IPS-20b (cell line): Measurements from ENCODE around the gene DPRX.
"Not testable (repeated sequence)": the region's sequence is repeated elsewhere in the genome, so short reads cannot be mapped to it uniquely, and the experiment has no call there.

Experiments
- H3K27ac ChIP-seq: one replicate; pipeline ENCODE4 v1.5.1; 2013; ENCODE audit warnings: low read length
- H3K27me3 ChIP-seq: 2 replicates; pipeline ENCODE4 v1.6.1; 2013; ENCODE audit warnings: mild to moderate bottlenecking, low read length, inconsistent platforms; ENCODE audit not compliant: insufficient read depth
- H3K36me3 ChIP-seq: 2 replicates; pipeline ENCODE4 v1.6.1; 2013; ENCODE audit warnings: low read depth, mild to moderate bottlenecking, inconsistent platforms, low read length, moderate library complexity; ENCODE audit not compliant: insufficient read depth
- H3K4me1 ChIP-seq: 2 replicates; pipeline ENCODE4 v1.6.1; 2013; ENCODE audit warnings: mild to moderate bottlenecking, control low read depth, inconsistent platforms, low read length, moderate library complexity; ENCODE audit not compliant: insufficient read depth
- H3K4me3 ChIP-seq: 2 replicates; pipeline ENCODE4 v1.5.1; 2013; ENCODE audit warnings: mild to moderate bottlenecking, low read length, inconsistent platforms
- H3K9ac ChIP-seq: 2 replicates; pipeline ENCODE4 v1.6.1; 2013; ENCODE audit warnings: low read depth, mild to moderate bottlenecking, inconsistent platforms, low read length, moderate library complexity
- H3K9me3 ChIP-seq: 2 replicates; pipeline ENCODE4 v1.6.1; 2013; ENCODE audit warnings: mild to moderate bottlenecking, low read depth, low read length, inconsistent platforms; ENCODE audit not compliant: insufficient read depth

Gene DPRX

DNA sequence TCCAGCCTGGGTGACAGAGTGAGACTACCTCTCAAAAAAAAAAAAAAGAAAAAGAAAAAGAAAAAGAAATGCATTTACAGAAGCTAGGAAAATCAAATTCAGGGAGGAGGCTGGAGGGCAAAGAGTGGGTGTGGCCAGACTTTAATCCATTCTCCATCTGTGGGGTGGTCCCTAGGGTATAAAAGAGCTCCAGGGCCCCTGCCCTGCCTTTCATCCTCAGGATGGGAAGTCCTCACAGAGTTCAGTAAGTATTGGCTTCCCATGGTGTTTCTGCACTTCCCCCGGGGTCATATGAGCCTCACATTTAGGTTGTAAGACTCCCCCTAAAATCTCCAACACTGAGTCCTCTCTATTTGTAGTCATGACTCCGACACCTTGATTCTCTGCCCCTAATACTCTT is 33.0 kb downstream of the DPRX start:
- H3K9ac ChIP-seq, result no peak overlapping the region
- H3K27ac ChIP-seq, result no peak overlapping the region
- peaks cover 24% of the 10 kb centered on the region for H3K4me1 ChIP-seq
- H3K4me3 ChIP-seq, result no peak overlapping the region
- H3K36me3 ChIP-seq, result no peaks in the 10 kb centered on the region
- no peaks in the 10 kb centered on the region for H3K27me3 ChIP-seq
- no peaks in the 10 kb centered on the region for H3K9me3 ChIP-seq

DNA sequence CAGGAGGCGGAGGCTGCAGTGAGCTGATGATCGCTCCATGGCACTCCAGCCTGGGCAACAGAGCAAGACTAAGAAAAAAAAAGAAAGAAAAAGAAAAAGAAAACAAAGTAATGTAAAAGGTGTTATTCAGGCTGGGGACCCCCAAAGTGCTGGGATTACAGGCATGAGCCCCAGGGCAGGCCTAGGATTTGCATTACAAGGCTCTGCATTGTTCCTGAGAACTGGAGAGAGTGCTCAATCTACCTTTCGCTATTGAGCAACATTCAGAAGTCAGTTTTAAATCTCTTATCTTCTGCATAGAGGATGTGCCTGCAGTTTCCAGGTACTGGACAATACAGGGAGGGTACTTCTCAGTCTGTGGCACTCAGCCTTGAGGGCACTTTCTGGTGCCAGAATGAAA is 34.5 kb downstream of the DPRX start:
- H3K9ac ChIP-seq, H3K36me3 ChIP-seq, H3K9me3 ChIP-seq, H3K4me3 ChIP-seq, H3K27me3 ChIP-seq, H3K27ac ChIP-seq: not testable (repeated sequence)
- peaks cover 16% of the 10 kb centered on the region for H3K4me1 ChIP-seq

DNA sequence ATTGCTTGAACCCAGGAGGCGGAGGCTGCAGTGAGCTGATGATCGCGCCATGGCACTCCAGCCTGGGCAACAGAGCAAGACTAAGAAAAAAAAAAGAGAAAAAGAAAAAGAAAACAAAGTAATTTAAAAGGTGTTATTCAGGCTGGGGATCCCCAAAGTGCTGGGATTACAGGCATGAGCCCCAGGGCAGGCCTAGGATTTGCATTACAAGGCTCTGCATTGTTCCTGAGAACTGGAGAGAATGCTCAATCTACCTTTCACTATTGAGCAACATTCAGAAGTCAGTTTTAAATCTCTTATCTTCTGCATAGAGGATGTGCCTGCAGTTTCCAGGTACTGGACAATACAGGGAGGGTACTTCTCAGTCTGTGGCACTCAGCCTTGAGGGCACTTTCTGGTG is 37.0 kb downstream of the DPRX start:
- not testable (repeated sequence) for H3K9me3 ChIP-seq, H3K27me3 ChIP-seq, H3K27ac ChIP-seq, H3K36me3 ChIP-seq, H3K4me3 ChIP-seq, H3K9ac ChIP-seq
- H3K4me1 ChIP-seq, result peaks cover 12% of the 10 kb centered on the region

DNA sequence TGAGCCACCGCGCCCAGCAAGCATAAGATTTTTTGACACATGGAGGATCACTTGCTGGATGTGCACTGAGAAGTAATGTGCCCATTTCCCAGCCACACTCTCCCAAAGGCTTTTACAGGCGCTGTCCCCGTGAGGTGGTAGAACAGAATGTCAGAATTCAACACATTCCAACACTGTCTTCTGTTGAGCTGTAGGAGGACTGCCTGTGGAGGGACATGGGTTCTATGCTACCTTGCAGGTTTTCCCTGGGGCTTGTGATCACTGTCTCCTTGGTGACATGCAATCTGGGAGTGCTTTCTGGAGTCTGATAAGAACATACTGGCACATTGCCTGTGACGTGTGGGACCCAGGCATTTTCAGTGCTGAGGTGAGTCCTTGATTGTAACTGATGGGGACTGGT is 38.5 kb downstream of the DPRX start:
- peak overlapping the region; percentile 16; the same call in 1 of the 2 replicates for H3K9ac ChIP-seq
- H3K27ac ChIP-seq, result no peak overlapping the region
- no peak overlapping the region for H3K4me3 ChIP-seq
- H3K36me3 ChIP-seq, result no peaks in the 10 kb centered on the region
- no peaks in the 10 kb centered on the region for H3K9me3 ChIP-seq
- H3K4me1 ChIP-seq, result peaks cover 11% of the 10 kb centered on the region
- no peaks in the 10 kb centered on the region for H3K27me3 ChIP-seq

DNA sequence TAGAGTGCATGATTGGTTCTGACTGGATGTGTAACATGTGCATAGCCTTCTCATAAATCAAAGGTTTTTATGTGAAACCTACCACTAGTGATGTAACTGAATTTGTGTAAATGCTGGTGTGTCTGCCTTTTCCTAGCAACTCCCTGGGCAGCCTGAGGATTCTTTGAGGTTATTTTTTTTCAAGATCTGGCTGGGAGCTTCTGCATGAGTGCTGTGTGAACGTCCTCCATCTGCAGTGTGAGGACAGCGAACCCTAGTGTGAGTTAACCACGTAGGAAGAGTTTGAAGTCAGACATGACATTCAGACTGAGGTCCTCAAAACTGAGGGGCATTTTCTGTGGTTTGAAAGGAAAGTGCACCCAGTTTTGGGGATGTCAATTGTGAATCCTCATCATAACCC is 39.9 kb downstream of the DPRX start:
- Histone ChIP-seq H3K27me3 (no peaks in the 10 kb centered on the region), H3K4me1 (peaks cover 10% of the 10 kb centered on the region), H3K36me3 (no peaks in the 10 kb centered on the region), H3K9ac (0 out of 2 replicates have a peak overlapping the region, but pooled peaks have one; percentile 18), H3K27ac (no peak overlapping the region), H3K4me3 (no peak overlapping the region), H3K9me3 (no peaks in the 10 kb centered on the region)
